ENCODE results near the gene SELENOV. TPM values are rescaled to one million over a fixed set of nuclear protein-coding genes. Genes with fewer than 3 reads are reported as not detected.
A peak's percentile ranks its signal among the peaks of the same experiment; 100 is the strongest.

The SELENOV gene
- total RNA-seq (ENCODE audit: low replicate concordance): 0.73 and 6.2 TPM in 2 replicates

- Histone ChIP-seq H3K27me3 (peaks cover 44% of the 10 kb centered on the region), H4K20me1 (ENCODE audit: low read depth) (peaks cover 4% of the 10 kb centered on the region), H3K4me3 (peak within 1 kb of the TSS; percentile 94), H3K9ac (peak within 1 kb of the TSS; percentile 47), H3K9me3 (ENCODE audit: low read depth) (no peaks in the 10 kb centered on the region), H3K4me1 (peaks cover 4% of the 10 kb centered on the region), H3K27ac (no peak within 1 kb of the TSS), H3K79me2 (ENCODE audit: low read depth) (peaks cover 14% of the 10 kb centered on the region), H3K4me2 (peak within 1 kb of the TSS; percentile 95), H3F3A (ENCODE audit: low read depth) (peaks cover 31% of the 10 kb centered on the region), H2AFZ (replicated peaks) (peak within 1 kb of the TSS; percentile 95), H3K36me3 (no peaks in the 10 kb centered on the region)
- H3K9me3 Mint-ChIP-seq: peaks cover 3% of the 10 kb centered on the region
- H3K4me1 Mint-ChIP-seq: peaks cover 19% of the 10 kb centered on the region
- no peak within 1 kb of the TSS for H3K27ac Mint-ChIP-seq
- no peaks in the 10 kb centered on the region for H3K36me3 Mint-ChIP-seq
- DNase-seq (ENCODE audit: low spot score): peak; percentile 87
- peaks cover 56% of the 10 kb centered on the region for H3K27me3 Mint-ChIP-seq (ENCODE audit: insufficient read depth, low read depth)
- H3K4me3 Mint-ChIP-seq: peak within 1 kb of the TSS; percentile 83
- TF ChIP-seq EZH2phosphoT487 (IDR thresholded peaks at IDR 0.05) (no peak), CTCF (IDR thresholded peaks at IDR 0.05) (peak; percentile 51)
Observed at GRCh38 chr19:39514840-39515550, at the start of gene SELENOV. SELENOV (plus strand) TSS chr19:39515139; CDS start chr19:39515213, 74 bp downstream.

GRCh38 chr19:39465956-39466747 is 48.8 kb upstream of the SELENOV start:
- Mint-ChIP-seq H3K36me3 (peaks cover 44% of the 10 kb centered on the region), H3K27ac (no peak overlapping the region), H3K9me3 (no peaks in the 10 kb centered on the region), H3K4me1 (no peaks in the 10 kb centered on the region), H3K27me3 (ENCODE audit: insufficient read depth, low read depth) (peaks cover 2% of the 10 kb centered on the region), H3K4me3 (peak overlapping the region; percentile 10)
- Histone ChIP-seq H3K36me3 (no peaks in the 10 kb centered on the region), H3K27ac (no peak overlapping the region), H3K4me2 (no peak overlapping the region), H3K9ac (no peak overlapping the region), H2AFZ (replicated peaks) (no peak overlapping the region), H3F3A (ENCODE audit: low read depth) (no peaks in the 10 kb centered on the region), H3K4me1 (no peaks in the 10 kb centered on the region), H3K4me3 (no peak overlapping the region), H4K20me1 (ENCODE audit: low read depth) (peaks cover 7% of the 10 kb centered on the region), H3K27me3 (no peaks in the 10 kb centered on the region), H3K79me2 (ENCODE audit: low read depth) (no peaks in the 10 kb centered on the region), H3K9me3 (ENCODE audit: low read depth) (no peaks in the 10 kb centered on the region)
- DNase-seq (ENCODE audit: low spot score): no peak
- TF ChIP-seq CTCF (IDR thresholded peaks at IDR 0.05) (no peak), EZH2 (IDR thresholded peaks at IDR 0.05) (no peak), EZH2phosphoT487 (IDR thresholded peaks at IDR 0.05) (no peak)

GRCh38 chr19:39467941-39468340 is 47.0 kb upstream of the SELENOV start:
- peaks cover 6% of the 10 kb centered on the region for H3K27me3 Mint-ChIP-seq (ENCODE audit: insufficient read depth, low read depth)
- no peaks in the 10 kb centered on the region for H3K36me3 ChIP-seq

More at GRCh38 chr19:39467941-39468340, 47.0 kb upstream of the SELENOV start:
- Mint-ChIP-seq H3K4me3 (no peak overlapping the region), H3K9me3 (no peaks in the 10 kb centered on the region), H3K27ac (no peak overlapping the region), H3K4me1 (no peaks in the 10 kb centered on the region), H3K36me3 (peaks cover 45% of the 10 kb centered on the region)
- Histone ChIP-seq H3K4me1 (no peaks in the 10 kb centered on the region), H3F3A (ENCODE audit: low read depth) (no peaks in the 10 kb centered on the region), H3K4me2 (no peak overlapping the region), H3K9me3 (ENCODE audit: low read depth) (no peaks in the 10 kb centered on the region), H3K27ac (no peak overlapping the region), H3K27me3 (no peaks in the 10 kb centered on the region), H3K4me3 (no peak overlapping the region), H3K9ac (no peak overlapping the region), H4K20me1 (ENCODE audit: low read depth) (peaks cover 6% of the 10 kb centered on the region), H2AFZ (replicated peaks) (no peak overlapping the region), H3K79me2 (ENCODE audit: low read depth) (no peaks in the 10 kb centered on the region)
- no peak for TF ChIP-seq EZH2 (IDR thresholded peaks at IDR 0.05)
- no peak for TF ChIP-seq EZH2phosphoT487 (IDR thresholded peaks at IDR 0.05)
- no peak for TF ChIP-seq CTCF (IDR thresholded peaks at IDR 0.05)
- no peak for DNase-seq (ENCODE audit: low spot score)
